Activated T-helper 1 cell treated with anti-CD3 and anti-CD28 coated beads, Interleukin-2, amount 50 U/mL, for 16 hours (primary cell): ENCODE measurements around the gene AMN.

Source experiments
- DNase-seq, 2 donors: peaks; one replicate each; pipeline ENCODE4 v3.0.0-alpha.2; 2020; ENCODE audit warnings: low read depth in 1 of 2, low spot score in 1 of 2

The AMN gene

DNA sequence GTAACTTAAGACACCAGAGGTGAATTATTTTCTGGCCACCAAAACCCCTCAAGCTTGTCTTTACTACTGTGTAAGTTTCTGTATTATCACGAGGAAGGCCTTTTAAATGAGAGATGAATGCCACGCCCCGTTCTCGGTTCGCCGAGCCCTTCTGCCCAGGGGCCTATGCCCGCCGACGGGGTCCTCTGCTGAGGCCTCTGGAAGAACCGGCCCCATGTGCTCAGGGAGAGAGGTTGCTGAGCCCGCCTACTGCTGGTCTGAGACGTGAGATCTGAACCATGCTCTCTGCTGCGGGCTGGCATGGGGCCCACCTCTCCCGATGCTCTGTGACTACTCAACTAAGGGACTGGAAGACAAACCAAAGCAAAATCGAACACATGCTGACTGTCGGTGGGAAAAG lies 21.0 kb downstream of the AMN start:
- DNase-seq, result no peak

DNA sequence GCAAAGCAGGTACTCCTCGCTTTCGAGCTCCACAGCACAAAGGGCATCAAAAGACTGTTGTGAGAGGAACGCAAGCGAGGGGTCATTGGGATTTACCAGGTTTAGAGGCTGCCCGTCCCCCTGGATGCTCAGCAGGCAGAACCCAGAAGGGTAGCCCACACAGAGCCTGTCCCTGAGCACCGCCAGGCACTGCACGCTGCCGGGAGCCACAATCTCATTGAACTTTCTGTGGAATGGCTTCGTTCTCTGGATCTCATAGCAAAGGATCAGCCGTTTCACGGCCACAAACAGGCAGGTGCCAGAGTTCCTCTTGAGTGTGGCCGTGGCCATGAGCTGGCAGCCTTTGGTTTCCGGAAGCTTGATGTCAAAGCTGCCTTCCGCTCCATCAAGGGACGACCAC lies 21.5 kb downstream of the AMN start:
- no peak for DNase-seq

DNA sequence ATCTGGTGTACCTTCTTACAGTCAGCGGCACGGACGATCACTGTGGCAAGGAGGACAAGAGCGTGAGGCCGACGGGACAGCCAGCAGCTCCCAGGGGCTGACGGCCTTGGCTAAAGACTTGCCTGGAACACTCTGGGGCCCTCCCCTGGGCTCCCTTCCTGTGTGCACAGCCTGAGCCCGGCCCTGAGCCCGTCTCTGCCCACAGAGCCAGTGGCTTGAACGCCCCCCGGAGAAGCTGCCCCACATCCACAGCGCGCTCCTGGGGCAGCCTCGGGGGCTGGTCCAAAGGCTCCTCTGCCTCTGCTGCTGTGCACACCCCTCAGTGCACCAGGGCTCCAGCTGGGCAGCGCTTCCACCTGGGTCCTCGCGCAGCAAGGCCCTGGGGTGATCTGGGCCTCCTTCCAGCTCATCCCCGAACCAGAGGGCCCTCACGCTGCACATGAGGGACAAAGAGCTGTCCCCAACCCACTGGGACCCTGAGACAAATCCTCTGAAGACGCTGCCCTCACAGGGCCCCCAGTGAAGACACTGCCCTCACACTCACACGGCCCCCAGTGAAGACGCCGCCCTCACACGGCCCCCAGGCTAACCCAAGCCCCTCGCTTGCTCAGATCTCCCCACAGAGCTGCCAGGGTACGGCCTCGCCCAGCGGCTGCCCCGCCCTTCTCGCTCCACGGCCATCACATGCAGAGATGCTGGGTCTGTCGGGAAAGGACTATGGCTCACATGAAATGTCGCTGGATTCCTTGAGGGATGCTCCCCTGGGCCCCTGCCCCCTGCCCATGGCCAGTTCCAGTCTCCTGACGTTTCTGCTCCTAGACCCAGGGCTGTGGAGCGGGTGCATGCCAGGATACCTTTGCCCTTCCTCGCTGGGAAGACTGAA lies 22.2 kb downstream of the AMN start:
- no peak for DNase-seq

DNA sequence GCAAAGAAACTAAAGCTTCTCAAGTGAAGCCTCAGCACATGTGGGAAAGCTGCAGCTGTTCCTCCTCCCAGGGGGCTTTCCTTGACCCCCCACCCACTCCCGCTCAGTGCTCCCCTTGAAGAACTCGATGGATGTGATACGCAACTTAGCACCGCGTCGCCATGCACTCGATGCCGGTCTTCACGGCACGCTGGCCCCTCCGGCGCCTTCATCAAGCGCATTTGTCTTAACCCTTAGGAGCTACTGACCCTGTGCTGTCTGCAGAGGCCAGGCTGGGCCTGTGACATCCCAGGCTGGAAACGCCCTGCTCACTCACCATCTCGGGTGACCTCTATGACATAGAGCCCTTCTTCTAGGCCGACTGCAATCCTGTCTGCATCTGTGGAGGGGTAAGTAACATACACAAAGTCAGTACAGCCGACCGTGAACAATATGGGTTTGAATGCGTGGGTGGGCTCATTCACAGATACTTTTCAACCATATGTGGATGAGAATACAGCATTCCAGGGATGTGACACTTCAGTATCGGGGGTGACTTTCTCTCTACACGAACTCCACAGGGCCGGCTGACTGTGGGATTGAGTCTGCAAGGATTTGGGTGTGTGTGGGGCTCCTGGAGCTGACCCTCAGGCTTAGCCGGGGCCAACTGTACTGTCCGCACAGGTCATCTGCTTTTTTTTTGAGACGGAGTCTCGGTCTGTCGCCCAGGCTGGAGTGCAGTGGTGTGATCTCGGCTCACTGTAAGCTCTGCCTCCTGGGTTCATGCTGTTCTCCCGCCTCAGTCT lies 23.1 kb downstream of the AMN start:
- no peak for DNase-seq

DNA sequence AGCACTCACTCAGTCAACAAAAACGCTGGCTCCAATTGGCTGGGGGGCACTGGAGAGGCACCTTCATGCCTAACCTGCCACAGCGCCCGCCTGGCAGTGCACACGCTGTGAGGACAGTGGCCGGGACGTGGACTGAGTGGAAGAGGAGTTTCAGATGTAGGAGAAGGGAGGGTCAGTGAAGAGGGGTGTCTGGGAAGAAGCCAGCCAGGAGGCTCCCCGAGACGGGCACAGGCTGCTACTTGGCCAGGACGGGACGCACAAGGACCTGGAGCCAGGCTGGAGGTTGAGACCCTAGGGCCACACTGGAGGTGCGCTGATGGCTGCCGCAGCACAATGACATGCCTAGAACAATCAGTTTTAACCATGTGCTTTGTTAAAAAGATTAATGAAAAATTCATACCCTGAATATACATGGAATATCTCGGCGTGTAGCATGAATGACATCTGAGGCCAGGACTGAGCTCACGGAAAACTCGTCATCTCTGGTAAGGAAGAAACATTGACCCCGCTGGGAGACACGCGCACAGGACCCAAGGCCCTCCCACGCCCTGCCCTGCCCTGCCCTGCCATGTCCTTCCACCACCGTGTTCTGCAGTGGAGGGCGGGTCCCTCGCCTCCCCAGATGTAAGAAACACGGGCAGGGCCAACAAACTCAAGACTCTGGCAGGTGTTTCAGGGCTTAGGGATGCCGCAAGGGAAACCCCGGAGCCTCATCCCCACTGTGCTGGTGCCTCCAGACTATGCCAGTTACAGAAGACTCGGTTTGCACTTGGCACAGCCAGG lies 25.0 kb downstream of the AMN start:
- no peak for DNase-seq

DNA sequence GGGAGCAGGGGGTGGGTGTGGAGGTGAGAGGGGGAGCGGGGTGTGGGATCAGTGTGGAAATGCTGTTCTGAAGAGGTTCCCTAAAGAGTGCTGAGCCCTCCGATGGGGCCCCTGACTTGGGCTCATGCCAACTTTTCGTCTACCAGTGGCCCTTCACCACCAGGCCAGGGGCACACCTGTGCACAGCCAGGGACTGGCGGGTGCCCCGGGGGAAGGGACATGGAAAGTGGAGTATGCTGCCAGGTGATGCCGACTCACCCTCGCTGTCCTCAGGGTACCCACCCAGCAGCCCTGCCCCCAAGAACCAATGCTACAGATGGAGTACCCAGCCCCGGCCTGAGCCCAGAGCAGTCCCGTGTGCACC lies 26.2 kb downstream of the AMN start:
- DNase-seq, result no peak

DNA sequence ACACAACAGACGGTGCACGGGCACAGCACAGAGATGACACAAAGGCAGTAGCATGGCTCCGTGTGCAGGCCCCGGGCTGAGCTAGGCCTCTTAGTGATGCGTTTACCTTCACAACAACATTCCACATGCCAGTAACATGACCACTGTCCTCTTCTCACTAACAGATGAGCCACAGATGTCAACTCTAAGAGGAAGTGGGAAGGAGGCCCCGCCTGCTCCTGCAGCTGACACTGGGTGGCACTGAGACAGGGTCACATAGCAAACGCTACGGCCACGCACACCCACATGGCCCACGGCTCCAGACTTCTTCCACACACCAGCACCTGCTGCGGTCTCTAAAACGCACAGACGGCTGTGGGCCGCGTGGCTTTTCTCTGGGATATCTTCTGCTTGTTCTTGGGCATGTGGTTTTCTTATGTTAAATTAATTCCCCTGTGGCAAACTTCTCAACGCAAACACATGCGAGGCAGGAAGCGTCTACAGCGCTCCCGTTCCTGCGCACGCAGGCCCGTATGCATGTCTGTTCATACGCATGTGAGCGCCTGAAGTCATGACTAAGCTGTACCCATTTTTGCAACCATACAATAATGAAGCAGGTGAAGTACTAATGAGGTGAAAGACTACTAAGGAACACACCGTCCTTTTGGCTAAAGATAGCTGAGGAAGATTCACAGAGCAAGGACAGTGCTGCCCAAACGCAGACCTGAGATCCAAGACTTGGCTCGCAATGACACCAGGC lies 26.8 kb downstream of the AMN start:
- no peak for DNase-seq

DNA sequence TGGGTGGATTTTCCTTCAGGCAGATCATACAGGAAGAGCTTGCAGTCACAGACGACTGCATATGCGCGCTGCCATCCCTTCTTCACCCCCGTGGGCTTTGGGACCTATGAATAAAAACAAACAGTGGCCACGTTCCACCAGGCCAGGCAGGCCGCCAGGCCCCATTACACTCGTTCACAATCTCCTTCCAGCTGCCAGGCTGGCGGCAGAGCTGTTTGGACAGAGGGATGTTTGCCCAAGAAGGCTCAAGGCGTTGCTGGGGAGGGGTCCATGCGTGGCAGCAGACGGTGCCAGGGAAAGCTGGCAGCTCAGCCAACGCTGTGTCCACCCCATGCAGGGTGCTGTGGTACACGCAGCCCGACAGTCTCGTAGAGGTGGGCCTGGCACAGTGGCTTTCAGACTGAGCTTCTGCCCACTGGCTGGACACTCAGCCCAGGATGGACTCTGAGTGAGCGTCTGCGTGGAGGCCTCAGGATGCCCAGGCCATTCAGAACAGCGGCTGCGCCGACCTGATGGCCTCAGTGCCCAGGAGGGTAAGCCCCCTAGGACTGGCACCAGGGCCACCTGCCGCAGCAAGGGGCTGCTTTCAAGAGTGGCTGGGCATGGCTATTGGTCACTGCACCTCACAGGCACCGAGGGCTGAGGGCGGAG lies 27.5 kb downstream of the AMN start:
- DNase-seq, result no peak

DNA sequence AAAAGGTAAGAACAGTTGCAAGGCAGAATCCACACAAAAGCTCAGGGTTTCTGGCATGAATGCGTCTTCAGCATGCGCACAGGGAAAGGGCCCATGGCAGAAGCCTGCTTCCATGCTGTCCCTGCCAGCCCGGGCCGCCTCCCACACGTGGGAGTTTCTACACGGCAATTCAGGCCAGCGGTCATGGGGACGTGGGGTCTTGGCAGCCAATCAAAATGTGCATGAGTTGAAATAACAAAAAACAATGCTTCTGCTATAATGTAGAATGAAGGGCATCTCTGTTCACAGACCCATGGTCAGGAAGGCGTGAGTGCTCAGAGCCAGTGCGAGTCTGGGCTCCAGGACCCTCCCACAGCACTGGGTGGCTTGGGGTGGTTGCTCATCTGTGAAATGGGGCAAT lies 28.6 kb downstream of the AMN start:
- no peak for DNase-seq

DNA sequence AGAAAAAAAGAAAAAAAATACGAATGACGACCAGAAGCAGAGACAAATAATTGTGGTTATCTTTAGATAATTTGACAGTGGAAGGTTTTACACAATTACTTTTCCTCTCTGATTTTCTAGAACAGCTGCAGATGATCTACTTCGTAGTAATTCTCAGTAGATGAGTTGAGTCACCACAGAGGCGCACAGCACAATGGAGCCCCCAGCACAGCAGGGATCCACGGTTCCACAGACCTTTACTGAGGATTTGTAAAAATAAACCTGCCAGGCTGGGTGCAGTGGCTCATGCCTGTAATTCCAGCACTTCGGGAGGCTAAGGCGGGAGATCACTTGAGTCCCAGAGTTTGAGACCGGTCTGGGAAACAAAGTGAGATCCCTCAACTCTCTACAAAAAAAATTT lies 29.3 kb downstream of the AMN start:
- DNase-seq, result no peak

DNA sequence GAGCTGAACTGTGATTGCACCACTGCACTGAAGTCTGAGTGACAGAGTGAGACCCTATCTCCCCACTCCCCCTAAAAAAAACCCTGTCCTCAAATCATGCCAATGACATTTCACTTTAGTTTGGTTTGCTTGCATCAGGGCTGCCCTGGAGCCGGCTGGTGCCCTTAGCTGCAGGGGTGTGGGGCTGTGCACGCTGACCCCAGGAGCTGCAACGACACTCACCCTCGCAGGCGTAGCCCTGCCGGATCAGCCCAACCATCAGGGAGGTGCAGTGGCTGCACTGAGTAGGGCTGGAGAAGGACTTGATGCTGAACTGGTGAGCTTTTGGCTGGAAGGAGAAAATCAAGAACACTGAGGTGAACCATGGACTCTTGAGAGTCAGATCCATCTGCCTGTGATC lies 29.8 kb downstream of the AMN start:
- no peak for DNase-seq

DNA sequence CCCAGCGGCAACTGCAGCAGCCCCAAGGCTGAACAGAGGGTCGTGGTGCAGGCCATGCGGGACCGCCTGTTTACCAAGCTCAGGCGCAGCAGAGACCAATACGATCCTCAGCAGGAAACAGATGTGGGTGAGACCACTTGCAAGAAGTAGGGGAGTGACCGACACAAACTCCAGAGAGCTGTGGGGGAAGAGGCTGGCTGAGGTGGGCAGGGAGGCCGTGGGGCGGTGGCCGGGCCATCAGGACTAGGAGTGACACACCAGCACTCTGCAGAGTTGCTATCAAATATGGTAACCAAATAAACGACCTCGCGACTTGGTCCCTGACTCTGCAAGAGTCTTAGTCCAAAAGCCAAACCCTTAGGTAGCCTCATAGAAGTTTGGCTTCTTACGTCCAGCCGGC lies 30.6 kb downstream of the AMN start:
- DNase-seq, result no peak

DNA sequence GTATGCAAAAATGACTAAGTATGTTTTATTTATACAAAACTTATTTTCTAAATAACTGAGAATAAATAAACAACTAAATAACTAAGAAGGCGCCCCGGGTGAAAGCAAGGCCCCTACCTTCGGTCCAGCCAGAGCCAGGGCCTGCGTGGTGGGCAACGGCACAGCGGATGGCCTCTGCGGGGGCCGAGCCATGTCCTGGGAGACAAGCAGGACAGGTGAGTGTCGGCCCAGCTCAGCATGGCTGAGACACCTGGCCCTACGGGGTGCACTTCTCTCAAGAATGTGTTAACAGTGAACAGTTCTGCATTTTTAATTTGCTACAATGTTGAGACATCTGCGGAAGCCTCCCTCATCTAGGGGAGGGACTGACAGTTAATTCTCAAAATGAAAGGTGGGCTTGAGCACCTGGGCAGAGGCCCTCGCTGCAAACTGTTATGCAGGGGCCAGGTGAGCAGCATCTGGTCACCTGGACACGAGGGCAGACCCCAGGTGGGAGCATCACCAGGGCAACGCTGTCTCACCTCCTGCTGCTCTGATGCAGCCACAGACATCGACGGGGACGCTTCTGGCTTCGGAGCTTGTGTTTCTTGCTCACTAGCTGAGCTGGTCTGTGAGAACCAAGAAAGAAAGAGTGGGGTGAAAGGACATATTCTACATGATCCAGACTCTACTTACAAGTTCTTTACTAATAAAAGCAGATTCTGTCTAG lies 31.8 kb downstream of the AMN start:
- no peak for DNase-seq

DNA sequence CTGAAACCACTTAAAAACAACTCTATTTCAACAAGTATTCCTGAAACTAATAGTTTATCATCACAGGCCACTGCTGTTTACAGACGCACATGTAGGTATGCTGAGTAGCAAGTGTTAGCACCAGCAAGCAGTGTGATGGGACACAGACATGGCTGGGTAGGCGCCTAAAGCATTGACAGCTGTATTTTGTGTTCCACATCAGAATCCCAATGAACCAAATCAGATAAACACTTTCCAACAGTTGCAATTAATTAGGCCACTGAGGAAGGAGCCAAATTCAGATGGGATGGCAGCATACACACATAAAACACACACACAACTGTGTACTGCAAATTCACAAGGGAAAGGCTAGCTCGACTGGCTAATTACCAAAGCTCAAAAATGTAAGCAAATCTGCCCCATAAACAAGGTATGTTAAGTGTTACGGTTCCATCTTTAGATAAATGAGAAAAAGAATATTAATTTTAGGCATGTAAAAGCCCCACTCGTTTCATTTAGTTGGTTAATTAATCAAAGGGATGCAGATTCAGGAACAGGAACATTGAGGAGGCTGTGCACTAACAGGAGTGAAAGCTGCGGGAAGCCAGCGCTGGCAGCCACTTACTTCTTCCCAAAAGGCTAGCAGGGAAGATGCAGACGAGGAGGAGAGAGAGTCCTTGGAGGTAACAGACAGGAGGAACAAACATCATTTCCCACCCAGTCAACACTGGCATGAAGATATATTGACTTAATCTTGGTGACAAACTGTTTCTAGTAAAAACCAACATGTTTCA lies 33.4 kb downstream of the AMN start:
- DNase-seq, result no peak

DNA sequence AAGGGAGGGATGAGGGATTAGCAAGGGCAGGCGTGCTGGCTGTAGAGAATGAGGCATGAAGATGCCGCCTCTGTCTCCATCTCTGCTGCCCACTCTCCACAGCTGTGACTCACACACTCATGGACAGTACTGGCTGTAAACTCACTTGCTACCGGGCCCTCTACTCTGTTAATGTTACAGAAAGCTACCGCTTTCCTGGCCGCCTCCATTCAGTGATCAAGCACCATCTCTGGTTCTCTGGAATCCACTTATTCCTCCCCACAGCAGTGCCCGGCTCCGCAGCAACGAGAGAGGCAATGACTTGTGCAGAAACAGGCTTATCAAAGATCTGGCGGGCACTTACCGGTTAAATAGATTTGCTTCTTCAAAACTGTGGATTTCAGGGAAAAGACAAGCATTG lies 34.8 kb downstream of the AMN start:
- no peak for DNase-seq

DNA sequence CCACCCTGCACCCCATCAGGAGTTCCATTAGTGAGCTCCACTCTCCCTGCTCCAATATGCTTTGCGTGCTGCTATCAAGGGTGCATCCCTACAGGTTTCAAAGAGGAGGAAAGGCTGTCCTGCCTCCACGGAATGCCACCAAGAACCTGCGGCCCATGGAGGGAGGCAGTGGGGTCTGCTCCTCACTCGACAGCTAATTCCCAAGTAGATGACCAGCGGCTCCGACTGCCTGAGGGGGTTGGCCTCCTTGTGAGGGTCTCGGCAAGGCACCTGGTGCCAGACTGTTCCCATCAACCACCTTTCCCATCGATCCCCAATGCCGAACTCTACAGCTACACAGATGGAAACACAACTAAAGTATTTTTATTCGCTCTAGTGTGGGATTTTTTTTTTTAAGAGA lies 36.0 kb downstream of the AMN start:
- no peak for DNase-seq

DNA sequence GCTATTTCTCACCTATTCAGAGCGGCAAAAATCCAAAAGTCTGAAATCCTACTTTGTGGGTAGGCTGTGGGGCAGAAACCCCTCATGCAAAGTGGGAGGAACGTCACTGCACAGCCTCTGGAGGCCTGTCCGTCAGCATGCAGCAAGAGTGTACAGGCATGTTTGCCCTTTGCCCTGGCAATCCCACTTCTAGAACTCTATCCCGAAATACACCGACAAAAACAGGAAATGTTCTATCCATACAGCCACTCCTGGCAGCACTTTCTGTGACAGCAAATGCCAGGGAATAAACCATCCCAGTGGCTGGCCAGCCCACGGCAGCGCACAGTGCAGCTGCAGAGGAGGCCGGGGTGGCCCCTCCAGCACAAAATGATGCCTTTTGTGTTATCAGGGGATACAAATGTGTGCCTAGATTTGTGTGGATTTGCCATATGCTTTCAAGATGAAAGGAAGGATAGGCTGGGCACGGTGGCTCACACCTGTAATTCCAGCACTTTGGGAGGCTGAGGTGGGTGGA lies 39.7 kb downstream of the AMN start:
- no peak for DNase-seq

DNA sequence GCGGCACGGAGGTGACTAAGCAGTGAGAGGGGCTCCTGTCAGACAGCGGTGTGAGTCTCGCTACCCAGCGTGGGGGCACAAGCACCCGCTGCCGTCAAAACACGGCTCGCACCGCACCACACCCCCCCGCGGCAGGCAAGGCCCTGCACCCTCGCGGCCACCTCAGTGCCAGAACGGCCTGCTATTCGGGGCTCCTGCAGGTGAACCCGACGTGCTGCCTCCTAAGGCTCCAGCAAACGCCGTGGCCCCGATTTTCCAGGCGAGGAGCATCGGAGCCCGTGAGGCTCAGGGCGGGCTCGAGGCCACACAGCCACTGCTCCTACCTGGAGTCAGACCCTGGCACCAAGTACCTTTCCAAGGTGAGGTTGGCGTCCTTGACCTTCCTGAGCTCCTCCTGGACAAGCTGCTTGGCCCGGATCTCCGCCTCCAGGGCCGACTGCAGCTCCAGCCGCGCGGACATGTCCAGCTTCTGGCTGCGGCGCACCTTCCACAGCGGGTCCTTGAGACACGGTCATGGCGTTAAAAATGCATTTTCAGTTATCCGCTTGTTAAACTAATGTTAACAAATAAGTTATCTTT lies 41.8 kb downstream of the AMN start:
- no peak for DNase-seq

DNA sequence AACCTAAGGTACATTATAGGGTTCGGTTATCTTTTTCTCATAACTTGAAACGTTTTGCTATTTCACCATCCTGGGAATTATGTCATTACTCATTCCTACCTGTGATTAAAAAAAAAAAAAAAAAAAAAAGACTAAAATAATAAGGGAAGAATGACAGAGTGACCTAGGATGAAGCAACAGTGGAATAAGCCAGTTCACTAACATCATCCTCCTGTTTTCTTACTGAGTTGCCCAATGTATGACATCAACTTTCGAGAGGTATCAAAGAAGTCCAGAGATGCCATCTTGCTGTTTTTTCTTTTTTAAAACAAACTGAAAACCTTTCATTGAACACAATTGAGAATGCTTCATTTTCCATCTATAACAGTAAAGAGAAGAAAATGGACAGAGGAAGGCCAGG lies 42.8 kb downstream of the AMN start:
- DNase-seq, result no peak
